ENCODE results near the gene MAPK9.

DNA sequence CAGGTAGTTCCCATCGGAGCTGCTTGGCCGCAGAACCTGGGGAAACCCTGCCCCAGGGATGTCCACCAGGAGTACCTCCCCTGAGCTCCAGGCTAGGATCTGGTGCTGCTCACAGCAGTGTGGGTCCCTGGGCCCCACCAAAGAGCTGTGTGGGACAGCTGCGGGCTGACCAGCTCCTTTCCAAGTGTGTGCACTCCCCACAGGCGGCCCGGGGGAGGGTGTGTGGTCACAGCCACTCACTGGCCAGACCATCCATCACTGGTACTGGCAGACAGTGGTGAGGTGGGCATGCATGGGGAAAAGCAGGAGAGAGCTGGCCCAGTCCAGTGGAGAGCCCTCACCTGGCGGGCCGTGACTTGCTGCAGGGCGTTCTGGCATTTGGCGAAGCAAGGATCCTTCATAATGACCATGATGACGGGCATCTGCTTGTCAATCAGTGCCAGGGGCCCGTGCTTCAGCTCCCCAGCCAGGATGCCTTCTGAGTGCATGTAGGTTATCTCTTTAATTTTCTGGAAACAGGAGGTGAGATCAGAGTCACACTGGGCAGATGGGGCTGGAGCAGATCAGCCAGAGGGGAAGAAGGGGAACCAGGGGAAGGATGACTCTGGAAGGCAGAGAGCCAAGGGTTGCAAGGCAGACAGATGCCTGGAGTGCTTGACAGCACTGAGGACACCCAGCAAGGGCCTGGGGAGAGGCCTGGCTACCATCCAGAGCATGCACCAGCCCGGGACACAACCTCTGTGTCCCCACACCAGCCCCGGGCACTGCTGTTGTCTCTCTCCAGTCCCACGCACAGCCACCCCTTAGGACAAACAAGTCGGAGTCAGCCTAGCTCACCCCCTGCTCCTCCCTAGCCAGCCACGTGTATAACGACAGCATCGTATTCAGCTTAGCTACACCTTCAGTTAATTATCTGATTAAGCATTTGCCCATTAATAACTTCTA, 12.8 kb upstream of the MAPK9 start:
- TF ChIP-seq CTCF (IDR thresholded peaks at IDR 0.05; ENCODE audit: insufficient read depth, low read length, poor library complexity, severe bottlenecking): no peak
- no peak for TF ChIP-seq EZH2phosphoT487 (conservative IDR thresholded peaks at IDR 0.05; ENCODE audit: low read length)

Measured in SU-DHL-6 (cell line).